ENCODE measurements around the gene NFKBIB. TPM values are rescaled to one million over a fixed set of nuclear protein-coding genes. Genes with fewer than 3 reads are reported as not detected.

The NFKBIB gene
- total and polyA plus RNA-seq, 2 of the 13 experiments (the other 11 are each of a cell fraction or from before 2014, with no cell fraction given), result 8.6 to 14.9 TPM

- TF ChIP-seq HMGXB3 (CRISPR knock-in tag; IDR thresholded peaks at IDR 0.05; ENCODE audit: borderline replicate concordance) (peak; percentile 94), UBTF (CRISPR knock-in tag; IDR thresholded peaks at IDR 0.05) (0 out of 2 replicates have a peak, but pooled peaks have one; percentile 54), ATF5 (CRISPR knock-in tag; IDR thresholded peaks at IDR 0.05; ENCODE audit: low read depth) (no peak), PHF8 (CRISPR knock-in tag; IDR thresholded peaks at IDR 0.05) (peak; percentile 74), ZNF121 (CRISPR knock-in tag; IDR thresholded peaks at IDR 0.05) (peak; percentile 100), MEIS2 (CRISPR knock-in tag; IDR thresholded peaks at IDR 0.05) (peak; percentile 67; the same call in 1 of the 2 replicates), ELF4 (CRISPR knock-in tag; IDR thresholded peaks at IDR 0.05; ENCODE audit: borderline replicate concordance) (peak; percentile 88; the same call in 1 of the 2 replicates), ZNF547 (CRISPR knock-in tag; IDR thresholded peaks at IDR 0.05) (peak; percentile 15; the same call in 1 of the 2 replicates), KMT2A (CRISPR knock-in tag; IDR thresholded peaks at IDR 0.05) (peak; percentile 26; the same call in 1 of the 2 replicates), CBFB (CRISPR knock-in tag; IDR thresholded peaks at IDR 0.05) (peak; percentile 73; the same call in 1 of the 2 replicates), NRL (CRISPR knock-in tag; IDR thresholded peaks at IDR 0.05; ENCODE audit: borderline replicate concordance) (peak; percentile 87), MLLT10 (CRISPR knock-in tag; IDR thresholded peaks at IDR 0.05) (no peak), SP2 (CRISPR knock-in tag; IDR thresholded peaks at IDR 0.05) (peak; percentile 98), ZNF776 (CRISPR knock-in tag; IDR thresholded peaks at IDR 0.05) (0 out of 2 replicates have a peak, but pooled peaks have one; percentile 21), IRF2 (CRISPR knock-in tag; IDR thresholded peaks at IDR 0.05) (peak; percentile 98), RAD21 (CRISPR knock-in tag; IDR thresholded peaks at IDR 0.05) (peak; percentile 15; the same call in 1 of the 2 replicates), ZNF337 (CRISPR knock-in tag; IDR thresholded peaks at IDR 0.05; ENCODE audit: borderline replicate concordance, low read depth) (no peak), GATA4 (IDR thresholded peaks at IDR 0.05; ENCODE audit: borderline replicate concordance, low read depth) (no peak), FOXO1 (CRISPR knock-in tag; IDR thresholded peaks at IDR 0.05) (peak; percentile 17; the same call in 1 of the 2 replicates), ZNF607 (CRISPR knock-in tag; IDR thresholded peaks at IDR 0.05; ENCODE audit: borderline replicate concordance) (peak; percentile 42; the same call in 1 of the 2 replicates)
These were observed at the start of gene NFKBIB, which contains the start of gene SIRT2 (continued) for GRCh38 chr19:38899447-38900201.
